Body of pancreas (tissue), 4 donors: Measurements from ENCODE around the gene POLR1G. TPM values are rescaled to one million over a fixed set of nuclear protein-coding genes. Genes with fewer than 3 reads are reported as not detected.

Source experiments
- ATAC-seq: fragments of 150-250 bp; one replicate; pipeline ENCODE4 v1.9.1; 2016
- DNase-seq, 4 donors: peaks; one replicate each; pipeline ENCODE4 v3.0.0-alpha.2; 2019
- H3K27ac ChIP-seq, 4 donors: fragments of 200-600 bp; sonication (generic); 1 replicate in 3 of 4; 2 replicates in 1 of 4; pipeline versions ENCODE4 v1.5.1 to v1.6.1; 2016 to 2019; ENCODE audit warnings: mild to moderate bottlenecking in 1 of 4, mixed read lengths in 1 of 4, moderate library complexity in 1 of 4
- H3K27me3 ChIP-seq, 2 donors: fragments of 200-600 bp; sonication (generic); one replicate each; pipeline ENCODE4 v1.6.0; 2016; ENCODE audit warnings: mild to moderate bottlenecking in 1 of 2
- H3K36me3 ChIP-seq, 2 donors: fragments of 200-600 bp; sonication (generic); replicated peaks in 1 of 2; 2 replicates each; pipeline ENCODE4 v1.5.1; 2016; ENCODE audit warnings: low read depth in 2 of 2; ENCODE audit not compliant: insufficient read depth in 1 of 2
- H3K4me1 ChIP-seq: fragments of 200-600 bp; sonication (generic); one replicate; pipeline ENCODE4 v1.6.0; 2016
- H3K4me3 ChIP-seq, 2 donors: fragments of 200-600 bp; sonication (generic); 1 replicate in 1 of 2; 2 replicates in 1 of 2; pipeline ENCODE4 v1.5.1; 2016 to 2019
- H3K9me3 ChIP-seq, 3 donors: fragments of 200-600 bp; sonication (generic); 1 replicate in 2 of 3; 2 replicates in 1 of 3; pipeline ENCODE4 v1.5.1; 2016
- CTCF ChIP-seq, 7 experiments: fragments of 450-650 bp in 4 of 7; fragments of 200-600 bp in 3 of 7; sonication (generic) in 3 of 7; IDR thresholded peaks; one replicate each; pipeline ENCODE4 v1.5.1; 2016 to 2019; ENCODE audit warnings: antibody characterized with exemption in 7 of 7
- POLR2A ChIP-seq, 3 donors: fragments of 450-650 bp; IDR thresholded peaks; one replicate each; pipeline ENCODE4 v1.6.1; 2016; ENCODE audit warnings: antibody characterized with exemption in 3 of 3, mild to moderate bottlenecking in 2 of 3
- WGBS, 2 donors: methylation state at CpG; one replicate each; pipeline ENCODE4 v1.1.5; 2017; 5-methylcytosine and 5-hydroxymethylcytosine counted together
- intact Hi-C: fragments of 100-400 bp; cut with DNase I; formaldehyde crosslinking; loops from one replicate; pipeline ENCODE4 v1.15.1; 2023
- total RNA-seq, 2 donors: library from RNA; depleted of rRNA; stranded (reverse); fragments of >200 nt; gene quantifications; one replicate each; pipeline ENCODE4 v1.1.0, GENCODE V29; 2016

The POLR1G gene
- total RNA-seq, 2 donors from 2014 or later: 1.8 to 2.0 TPM

DNA sequence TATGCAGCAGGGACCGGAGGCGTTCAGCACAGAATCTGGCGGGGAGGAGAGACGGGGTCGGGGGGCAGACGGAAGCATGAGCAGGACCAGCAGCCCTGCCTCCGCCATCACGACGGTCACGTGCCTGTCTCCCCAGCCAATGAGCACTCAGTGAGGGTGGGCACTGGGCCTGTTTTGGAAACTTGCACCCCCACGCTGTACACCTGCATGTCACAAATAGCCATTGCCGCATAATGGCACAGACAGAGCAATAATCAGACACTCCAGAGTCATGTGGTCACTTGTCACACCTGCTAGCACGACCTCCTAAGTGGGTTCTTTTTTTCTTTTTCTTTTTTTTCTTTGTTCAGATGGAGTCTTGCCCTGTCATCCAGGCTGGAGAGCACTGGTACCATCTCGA is 44.8 kb upstream of the POLR1G start:
- no peak overlapping the region for H3K4me3 ChIP-seq
- no peaks in the 10 kb centered on the region for H3K9me3 ChIP-seq
- DNase-seq (no peak), ATAC-seq (no peak)
- peaks cover 0 to 6% of the 10 kb centered on the region in 2 donors for H3K36me3 ChIP-seq
- H3K27ac ChIP-seq: no peak overlapping the region
- 91% methylated on average over 11 to 14 of the region's 14 CpGs for WGBS, 2 donors
- TF ChIP-seq CTCF (IDR thresholded peaks at IDR 0.05) (no peak), POLR2A (IDR thresholded peaks at IDR 0.05) (no peak)
- no peaks in the 10 kb centered on the region for H3K4me1 ChIP-seq
- no peaks in the 10 kb centered on the region for H3K27me3 ChIP-seq
- intact Hi-C loops: no loop called here

DNA sequence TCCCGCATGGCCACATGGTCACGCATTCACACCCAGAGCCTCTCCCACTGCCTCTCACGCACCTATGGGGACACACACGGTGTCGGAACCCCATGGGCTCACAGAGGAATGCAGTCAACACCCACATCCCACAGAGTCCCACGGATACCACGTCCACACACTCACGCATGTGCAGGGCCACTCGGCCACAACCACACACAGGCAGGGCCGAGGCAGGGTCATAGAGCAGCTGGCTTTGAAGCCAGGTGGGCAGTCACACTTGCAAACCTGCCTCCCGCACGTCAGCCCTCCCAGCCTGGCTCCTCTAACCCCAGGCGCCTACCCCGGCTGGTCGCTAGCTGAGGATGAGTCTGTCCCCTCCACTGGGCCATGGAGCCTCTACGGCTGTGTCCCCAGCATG is 44.2 kb upstream of the POLR1G start:
- intact Hi-C loops: no loop called here
- Histone ChIP-seq H3K4me1 (no peaks in the 10 kb centered on the region), H3K4me3 (no peak overlapping the region), H3K27me3 (no peaks in the 10 kb centered on the region), H3K36me3 (peaks cover 0 to 6% of the 10 kb centered on the region in 2 donors), H3K27ac (no peak overlapping the region), H3K9me3 (no peaks in the 10 kb centered on the region)
- WGBS, 2 donors: 95 to 100% methylated on average over 5 to 16 of the region's 16 CpGs
- no peak for ATAC-seq
- TF ChIP-seq CTCF (IDR thresholded peaks at IDR 0.05) (no peak), POLR2A (IDR thresholded peaks at IDR 0.05) (no peak)
- DNase-seq: no peak

DNA sequence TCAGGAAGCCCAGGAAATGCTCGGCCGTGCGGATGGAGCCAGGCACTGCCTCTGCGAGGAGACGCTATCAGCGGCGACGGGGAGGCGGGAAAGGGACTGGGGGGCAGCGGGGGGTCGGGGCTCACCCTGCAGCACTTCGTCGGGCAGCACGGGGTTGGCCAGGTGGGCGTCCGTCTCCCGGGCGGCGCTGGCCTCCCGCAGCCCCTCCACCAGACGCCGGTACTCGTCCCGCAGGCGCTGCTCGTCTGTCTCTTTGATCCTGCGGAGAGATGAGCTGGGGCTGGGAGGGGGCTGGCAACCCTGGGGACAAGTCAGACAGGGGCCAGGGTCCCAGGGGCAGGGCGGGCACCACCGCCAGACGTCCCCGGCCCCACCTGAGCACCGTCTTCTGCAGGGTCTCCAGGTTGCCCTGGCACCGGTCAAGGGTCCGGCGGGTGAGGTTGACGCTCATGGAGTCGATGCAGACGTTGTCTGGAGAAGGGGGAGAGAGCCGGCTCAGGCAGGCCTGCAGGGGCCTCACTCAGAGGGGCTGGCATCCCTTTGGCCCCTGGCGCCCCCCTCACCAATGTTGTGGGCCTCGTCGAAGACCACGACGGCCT is 42.5 kb upstream of the POLR1G start:
- Histone ChIP-seq H3K9me3 (no peaks in the 10 kb centered on the region), H3K36me3 (peaks cover 0 to 6% of the 10 kb centered on the region in 2 donors), H3K4me1 (no peaks in the 10 kb centered on the region), H3K4me3 (no peak overlapping the region), H3K27ac (no peak overlapping the region), H3K27me3 (no peaks in the 10 kb centered on the region)
- WGBS, 2 donors: 93 to 100% methylated on average over 14 to 26 of the region's 44 CpGs
- TF ChIP-seq CTCF (IDR thresholded peaks at IDR 0.05) (no peak), POLR2A (IDR thresholded peaks at IDR 0.05) (no peak)
- ATAC-seq: no peak
- intact Hi-C loops: no loop called here
- DNase-seq: no peak

DNA sequence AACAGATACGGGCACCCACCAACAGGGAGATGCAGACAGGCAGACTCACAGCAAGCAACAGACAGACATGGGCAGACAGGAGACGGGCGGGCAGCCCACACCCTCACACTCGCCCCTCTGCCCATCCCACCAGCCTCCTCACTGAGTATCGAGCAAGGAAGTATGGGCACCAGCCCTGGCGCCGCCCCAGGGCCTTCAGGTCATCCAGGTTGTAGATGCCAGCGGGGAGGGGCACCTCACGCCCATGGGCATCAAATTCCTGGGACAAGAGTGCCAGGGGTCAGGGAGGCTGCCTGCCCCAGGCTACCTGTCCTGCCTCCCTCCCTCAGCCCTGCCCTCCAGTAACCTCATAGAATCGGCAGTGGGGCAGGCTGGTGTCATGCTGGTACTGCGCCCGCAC is 41.7 kb upstream of the POLR1G start:
- Histone ChIP-seq H3K4me1 (peaks cover 3% of the 10 kb centered on the region), H3K36me3 (peaks cover 0 to 6% of the 10 kb centered on the region in 2 donors), H3K9me3 (no peaks in the 10 kb centered on the region), H3K4me3 (no peak overlapping the region), H3K27ac (no peak overlapping the region), H3K27me3 (no peaks in the 10 kb centered on the region)
- no peak for DNase-seq
- intact Hi-C loops: no loop called here
- TF ChIP-seq POLR2A (IDR thresholded peaks at IDR 0.05) (no peak), CTCF (IDR thresholded peaks at IDR 0.05) (no peak)
- WGBS, 2 donors: 86 to 100% methylated on average over 1 to 10 of the region's 12 CpGs
- ATAC-seq: no peak

GRCh38 chr19:45368127-45368526 is 38.3 kb upstream of the POLR1G start:
- DNase-seq (no peak), ATAC-seq (no peak)
- Histone ChIP-seq H3K27me3 (no peaks in the 10 kb centered on the region), H3K36me3 (peaks cover 0 to 2% of the 10 kb centered on the region in 2 donors), H3K4me3 (no peak overlapping the region), H3K9me3 (no peaks in the 10 kb centered on the region), H3K4me1 (peaks cover 6% of the 10 kb centered on the region), H3K27ac (no peak overlapping the region)
- TF ChIP-seq POLR2A (IDR thresholded peaks at IDR 0.05) (no peak), CTCF (IDR thresholded peaks at IDR 0.05) (no peak)
- 77 to 95% methylated on average over 4 of the region's 4 CpGs for WGBS, 2 donors
- intact Hi-C loops: no loop called here
